HEK293 (cell line): Measurements from ENCODE around the gene PRR11.

Experiments
- CTCF ChIA-PET: fragments of 350-600 bp; formaldehyde crosslinking; extraction: SDS; loops from one replicate; lab custom pipeline; 2021; ENCODE audit warnings: antibody characterized with exemption; lab: Yijun Ruan, JAX
- POLR2A ChIA-PET: fragments of 300-600 bp; formaldehyde crosslinking; extraction: SDS; loops from one replicate; lab custom pipeline; 2020; ENCODE audit warnings: antibody characterized with exemption, inconsistent platforms; lab: Yijun Ruan, JAX
- H3K27ac ChIP-seq: fragments of 200-500 bp; sonication (Bioruptor generic); 2 replicates; pipeline ENCODE4 v1.5.1; 2014; ENCODE audit warnings: low read depth, low read length, control low read depth, inconsistent platforms; ENCODE audit errors: extremely low read depth
- H3K36me3 ChIP-seq, 2 experiments: fragments of 200-500 bp in 1 of 2; sonication (Bioruptor generic) in 1 of 2; 1 replicate in 1 of 2; 2 replicates in 1 of 2; pipeline ENCODE4 v1.5.1; 2014 to 2017; ENCODE audit warnings: inconsistent platforms in 2 of 2, low read length in 2 of 2; ENCODE audit not compliant: control insufficient read depth in 2 of 2, insufficient read depth in 1 of 2
- H3K4me1 ChIP-seq: fragments of 200-500 bp; sonication (Bioruptor generic); 2 replicates; pipeline ENCODE4 v1.5.1; 2014; ENCODE audit warnings: mild to moderate bottlenecking, low read length, inconsistent platforms; ENCODE audit not compliant: control insufficient read depth, insufficient read depth
- H3K4me3 ChIP-seq: 2 replicates; pipeline ENCODE4 v1.5.1; 2011; ENCODE audit warnings: low read depth, mild to moderate bottlenecking, control low read depth, low read length, moderate library complexity
- H3K9me3 ChIP-seq: fragments of 200-500 bp; sonication (Bioruptor generic); 2 replicates; pipeline ENCODE4 v1.5.1; 2014; ENCODE audit warnings: low read depth, low read length, inconsistent platforms; ENCODE audit not compliant: control insufficient read depth, insufficient read depth
- RBAK ChIP-seq: fragments of 450-650 bp; formaldehyde crosslinking; IDR thresholded peaks from 2 replicates; pipeline ENCODE4 v1.5.1; 2016; ENCODE audit warnings: missing biosample characterization, missing genetic modification characterization
- SCRT1 ChIP-seq: fragments of 450-650 bp; formaldehyde crosslinking; IDR thresholded peaks from 2 replicates; pipeline ENCODE4 v1.5.1; 2016; ENCODE audit warnings: missing biosample characterization, missing genetic modification characterization, borderline replicate concordance
- ZBTB17 ChIP-seq: fragments of 450-650 bp; formaldehyde crosslinking; IDR thresholded peaks from 2 replicates; pipeline ENCODE4 v1.5.1; 2016; ENCODE audit warnings: missing biosample characterization, missing genetic modification characterization
- ZEB2 ChIP-seq: fragments of 450-650 bp; formaldehyde crosslinking; IDR thresholded peaks from 2 replicates; pipeline ENCODE4 v1.5.1; 2016; ENCODE audit warnings: missing biosample characterization, missing genetic modification characterization
- ZNF155 ChIP-seq: fragments of 450-650 bp; formaldehyde crosslinking; IDR thresholded peaks from 2 replicates; pipeline ENCODE4 v1.5.1; 2016; ENCODE audit warnings: missing biosample characterization, missing genetic modification characterization
- ZNF19 ChIP-seq: fragments of 450-650 bp; formaldehyde crosslinking; IDR thresholded peaks from 2 replicates; pipeline ENCODE4; 2016; ENCODE audit warnings: missing biosample characterization, missing genetic modification characterization, low read depth
- ZNF202 ChIP-seq: fragments of 450-650 bp; formaldehyde crosslinking; IDR thresholded peaks from 2 replicates; pipeline ENCODE4 v1.5.1; 2016; ENCODE audit warnings: missing biosample characterization, missing genetic modification characterization, borderline replicate concordance
- ZNF311 ChIP-seq: fragments of 450-650 bp; formaldehyde crosslinking; IDR thresholded peaks from 2 replicates; pipeline ENCODE4 v1.5.1; 2017; ENCODE audit warnings: missing biosample characterization, missing genetic modification characterization, borderline replicate concordance
- ZNF529 ChIP-seq: fragments of 450-650 bp; formaldehyde crosslinking; IDR thresholded peaks from 2 replicates; pipeline ENCODE4 v1.5.1; 2017; ENCODE audit warnings: missing genetic modification characterization, missing biosample characterization; ENCODE audit not compliant: insufficient replicate concordance
- ZNF530 ChIP-seq: fragments of 450-650 bp; formaldehyde crosslinking; IDR thresholded peaks from 2 replicates; pipeline ENCODE4 v1.5.1; 2016; ENCODE audit warnings: low read depth, missing biosample characterization, missing genetic modification characterization
- ZNF600 ChIP-seq: fragments of 450-650 bp; formaldehyde crosslinking; IDR thresholded peaks from 2 replicates; pipeline ENCODE4 v1.5.1; 2016; ENCODE audit warnings: missing biosample characterization, missing genetic modification characterization
- ZNF654 ChIP-seq: fragments of 450-650 bp; formaldehyde crosslinking; IDR thresholded peaks from 2 replicates; pipeline ENCODE4 v1.5.1; 2016; ENCODE audit warnings: low read depth, missing biosample characterization, missing genetic modification characterization
- ZNF747 ChIP-seq: fragments of 450-650 bp; formaldehyde crosslinking; IDR thresholded peaks from 2 replicates; pipeline ENCODE4 v1.5.1; 2016; ENCODE audit warnings: missing biosample characterization, missing genetic modification characterization
- ZNF837 ChIP-seq: fragments of 450-650 bp; formaldehyde crosslinking; IDR thresholded peaks from 2 replicates; pipeline ENCODE4 v1.5.1; 2016; ENCODE audit warnings: missing biosample characterization, missing genetic modification characterization
- ZSCAN23 ChIP-seq: fragments of 450-650 bp; formaldehyde crosslinking; IDR thresholded peaks from 2 replicates; pipeline ENCODE4 v1.5.1; 2016; ENCODE audit warnings: missing biosample characterization, missing genetic modification characterization
- TF ChIP-seq, protein P1 (sequence below): fragments of 450-650 bp; formaldehyde crosslinking; IDR thresholded peaks from 2 replicates; pipeline ENCODE4 v1.5.1; 2017; ENCODE audit warnings: missing biosample characterization, missing genetic modification characterization
- TF ChIP-seq, protein P2 (sequence below): fragments of 450-650 bp; formaldehyde crosslinking; IDR thresholded peaks from 2 replicates; pipeline ENCODE4 v1.5.1; 2016; ENCODE audit warnings: missing biosample characterization, missing genetic modification characterization, borderline replicate concordance
- TF ChIP-seq, protein P3 (sequence below): fragments of 450-650 bp; formaldehyde crosslinking; IDR thresholded peaks from 2 replicates; pipeline ENCODE4 v1.5.1; 2016; ENCODE audit warnings: missing biosample characterization, missing genetic modification characterization
- TF ChIP-seq, protein P4 (sequence below): fragments of 450-650 bp; formaldehyde crosslinking; IDR thresholded peaks from 2 replicates; pipeline ENCODE4 v1.5.1; 2016; ENCODE audit warnings: missing biosample characterization, missing genetic modification characterization
- TF ChIP-seq, protein P5 (sequence below): fragments of 450-650 bp; formaldehyde crosslinking; IDR thresholded peaks from 2 replicates; pipeline ENCODE4 v1.5.1; 2016; ENCODE audit warnings: missing biosample characterization, missing genetic modification characterization

The PRR11 gene

GRCh38 chr17:59160157-59161025 is 4.8 kb downstream of the PRR11 start (continued):
- TF ChIP-seq, protein P1, sequence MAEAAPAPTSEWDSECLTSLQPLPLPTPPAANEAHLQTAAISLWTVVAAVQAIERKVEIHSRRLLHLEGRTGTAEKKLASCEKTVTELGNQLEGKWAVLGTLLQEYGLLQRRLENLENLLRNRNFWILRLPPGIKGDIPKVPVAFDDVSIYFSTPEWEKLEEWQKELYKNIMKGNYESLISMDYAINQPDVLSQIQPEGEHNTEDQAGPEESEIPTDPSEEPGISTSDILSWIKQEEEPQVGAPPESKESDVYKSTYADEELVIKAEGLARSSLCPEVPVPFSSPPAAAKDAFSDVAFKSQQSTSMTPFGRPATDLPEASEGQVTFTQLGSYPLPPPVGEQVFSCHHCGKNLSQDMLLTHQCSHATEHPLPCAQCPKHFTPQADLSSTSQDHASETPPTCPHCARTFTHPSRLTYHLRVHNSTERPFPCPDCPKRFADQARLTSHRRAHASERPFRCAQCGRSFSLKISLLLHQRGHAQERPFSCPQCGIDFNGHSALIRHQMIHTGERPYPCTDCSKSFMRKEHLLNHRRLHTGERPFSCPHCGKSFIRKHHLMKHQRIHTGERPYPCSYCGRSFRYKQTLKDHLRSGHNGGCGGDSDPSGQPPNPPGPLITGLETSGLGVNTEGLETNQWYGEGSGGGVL (tag by site-specific recombination): no peak
- TF ChIP-seq, protein P2, sequence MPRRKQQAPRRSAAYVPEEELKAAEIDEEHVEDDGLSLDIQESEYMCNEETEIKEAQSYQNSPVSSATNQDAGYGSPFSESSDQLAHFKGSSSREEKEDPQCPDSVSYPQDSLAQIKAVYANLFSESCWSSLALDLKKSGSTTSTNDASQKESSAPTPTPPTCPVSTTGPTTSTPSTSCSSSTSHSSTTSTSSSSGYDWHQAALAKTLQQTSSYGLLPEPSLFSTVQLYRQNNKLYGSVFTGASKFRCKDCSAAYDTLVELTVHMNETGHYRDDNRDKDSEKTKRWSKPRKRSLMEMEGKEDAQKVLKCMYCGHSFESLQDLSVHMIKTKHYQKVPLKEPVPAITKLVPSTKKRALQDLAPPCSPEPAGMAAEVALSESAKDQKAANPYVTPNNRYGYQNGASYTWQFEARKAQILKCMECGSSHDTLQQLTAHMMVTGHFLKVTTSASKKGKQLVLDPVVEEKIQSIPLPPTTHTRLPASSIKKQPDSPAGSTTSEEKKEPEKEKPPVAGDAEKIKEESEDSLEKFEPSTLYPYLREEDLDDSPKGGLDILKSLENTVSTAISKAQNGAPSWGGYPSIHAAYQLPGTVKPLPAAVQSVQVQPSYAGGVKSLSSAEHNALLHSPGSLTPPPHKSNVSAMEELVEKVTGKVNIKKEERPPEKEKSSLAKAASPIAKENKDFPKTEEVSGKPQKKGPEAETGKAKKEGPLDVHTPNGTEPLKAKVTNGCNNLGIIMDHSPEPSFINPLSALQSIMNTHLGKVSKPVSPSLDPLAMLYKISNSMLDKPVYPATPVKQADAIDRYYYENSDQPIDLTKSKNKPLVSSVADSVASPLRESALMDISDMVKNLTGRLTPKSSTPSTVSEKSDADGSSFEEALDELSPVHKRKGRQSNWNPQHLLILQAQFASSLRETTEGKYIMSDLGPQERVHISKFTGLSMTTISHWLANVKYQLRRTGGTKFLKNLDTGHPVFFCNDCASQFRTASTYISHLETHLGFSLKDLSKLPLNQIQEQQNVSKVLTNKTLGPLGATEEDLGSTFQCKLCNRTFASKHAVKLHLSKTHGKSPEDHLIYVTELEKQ (tag by site-specific recombination): no peak
- TF ChIP-seq SCRT1: no peak
- no peak for TF ChIP-seq ZNF19 (tag by site-specific recombination)
- no peak for TF ChIP-seq ZNF155 (tag by site-specific recombination)
- no peak for TF ChIP-seq ZNF202
- no peak for TF ChIP-seq ZNF747 (tag by site-specific recombination)

DNA sequence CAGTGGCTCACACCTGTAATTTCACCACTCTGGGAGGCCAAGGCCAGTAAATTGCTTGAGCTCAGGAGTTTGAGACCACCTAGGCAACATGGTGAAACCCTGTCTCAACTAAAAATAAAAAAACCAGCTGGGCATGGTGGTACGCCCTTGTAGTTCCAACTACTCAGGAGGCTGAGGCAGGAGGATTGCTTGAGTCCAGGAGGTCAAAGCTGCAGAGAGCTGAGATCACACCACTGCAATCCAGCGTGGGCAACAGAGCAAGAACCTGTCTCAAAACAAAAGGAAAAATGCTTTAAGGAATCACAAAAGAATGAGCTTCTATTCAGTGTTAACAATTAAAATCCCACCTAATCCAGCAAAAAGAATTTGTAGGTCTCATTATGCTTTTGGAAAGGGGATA is 5.9 kb downstream of the PRR11 start:
- H3K36me3 ChIP-seq: peaks cover 0 to 12% of the 10 kb centered on the region in 2 experiments; a peak in 1 of 3 replicates
- CTCF ChIA-PET: no interaction called here
- H3K27ac ChIP-seq: no peak overlapping the region
- no peak overlapping the region for H3K4me3 ChIP-seq
- no peaks in the 10 kb centered on the region for H3K9me3 ChIP-seq
- TF ChIP-seq ZNF837 (tag by site-specific recombination) (no peak), ZNF311 (no peak), ZNF600 (tag by site-specific recombination) (no peak), ZNF654 (tag by site-specific recombination) (no peak), ZNF530 (tag by site-specific recombination) (no peak)
- peaks cover 6% of the 10 kb centered on the region for H3K4me1 ChIP-seq
- POLR2A ChIA-PET: interaction anchor here (0.6 to 1.2 kb wide), 3 partner anchors 29 to 530 kb away, joined by 3 read pairs; no protein-coding TSS in a partner anchor

GRCh38 chr17:59165933-59166342 is 10.4 kb downstream of the PRR11 start:
- no peak overlapping the region for H3K27ac ChIP-seq
- no peaks in the 10 kb centered on the region for H3K9me3 ChIP-seq
- POLR2A ChIA-PET: interaction anchor here (1.0 kb wide), 1 partner anchor 11 kb away, joined by 8 read pairs; the partner anchor contains the start of gene SKA2
- H3K4me1 ChIP-seq: peaks cover 5% of the 10 kb centered on the region; the same call in 1 of the 2 replicates
- CTCF ChIA-PET: interaction anchor here (0.7 to 2.3 kb wide), 2 partner anchors 10 to 107 kb away, joined by 5 to 10 read pairs; partner anchors contain the start of genes PRR11 and SKA2
- peaks cover 14 to 27% of the 10 kb centered on the region in 2 experiments for H3K36me3 ChIP-seq
- no peak overlapping the region for H3K4me3 ChIP-seq
- TF ChIP-seq ZNF529 (tag by site-specific recombination): no peak
- no peak for TF ChIP-seq ZSCAN23 (tag by site-specific recombination)
- TF ChIP-seq RBAK (tag by site-specific recombination): no peak
- TF ChIP-seq ZBTB17 (tag by site-specific recombination): 0 out of 2 replicates have a peak, but pooled peaks have one; percentile 25
- no peak for TF ChIP-seq ZEB2
- TF ChIP-seq, protein P3, sequence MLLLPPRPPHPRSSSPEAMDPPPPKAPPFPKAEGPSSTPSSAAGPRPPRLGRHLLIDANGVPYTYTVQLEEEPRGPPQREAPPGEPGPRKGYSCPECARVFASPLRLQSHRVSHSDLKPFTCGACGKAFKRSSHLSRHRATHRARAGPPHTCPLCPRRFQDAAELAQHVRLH (tag by site-specific recombination): peak; percentile 73; the same call in 1 of the 2 replicates
- TF ChIP-seq, protein P4, sequence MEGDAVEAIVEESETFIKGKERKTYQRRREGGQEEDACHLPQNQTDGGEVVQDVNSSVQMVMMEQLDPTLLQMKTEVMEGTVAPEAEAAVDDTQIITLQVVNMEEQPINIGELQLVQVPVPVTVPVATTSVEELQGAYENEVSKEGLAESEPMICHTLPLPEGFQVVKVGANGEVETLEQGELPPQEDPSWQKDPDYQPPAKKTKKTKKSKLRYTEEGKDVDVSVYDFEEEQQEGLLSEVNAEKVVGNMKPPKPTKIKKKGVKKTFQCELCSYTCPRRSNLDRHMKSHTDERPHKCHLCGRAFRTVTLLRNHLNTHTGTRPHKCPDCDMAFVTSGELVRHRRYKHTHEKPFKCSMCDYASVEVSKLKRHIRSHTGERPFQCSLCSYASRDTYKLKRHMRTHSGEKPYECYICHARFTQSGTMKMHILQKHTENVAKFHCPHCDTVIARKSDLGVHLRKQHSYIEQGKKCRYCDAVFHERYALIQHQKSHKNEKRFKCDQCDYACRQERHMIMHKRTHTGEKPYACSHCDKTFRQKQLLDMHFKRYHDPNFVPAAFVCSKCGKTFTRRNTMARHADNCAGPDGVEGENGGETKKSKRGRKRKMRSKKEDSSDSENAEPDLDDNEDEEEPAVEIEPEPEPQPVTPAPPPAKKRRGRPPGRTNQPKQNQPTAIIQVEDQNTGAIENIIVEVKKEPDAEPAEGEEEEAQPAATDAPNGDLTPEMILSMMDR (tag by site-specific recombination): peak; percentile 37; the same call in 1 of the 2 replicates
- TF ChIP-seq, protein P5, sequence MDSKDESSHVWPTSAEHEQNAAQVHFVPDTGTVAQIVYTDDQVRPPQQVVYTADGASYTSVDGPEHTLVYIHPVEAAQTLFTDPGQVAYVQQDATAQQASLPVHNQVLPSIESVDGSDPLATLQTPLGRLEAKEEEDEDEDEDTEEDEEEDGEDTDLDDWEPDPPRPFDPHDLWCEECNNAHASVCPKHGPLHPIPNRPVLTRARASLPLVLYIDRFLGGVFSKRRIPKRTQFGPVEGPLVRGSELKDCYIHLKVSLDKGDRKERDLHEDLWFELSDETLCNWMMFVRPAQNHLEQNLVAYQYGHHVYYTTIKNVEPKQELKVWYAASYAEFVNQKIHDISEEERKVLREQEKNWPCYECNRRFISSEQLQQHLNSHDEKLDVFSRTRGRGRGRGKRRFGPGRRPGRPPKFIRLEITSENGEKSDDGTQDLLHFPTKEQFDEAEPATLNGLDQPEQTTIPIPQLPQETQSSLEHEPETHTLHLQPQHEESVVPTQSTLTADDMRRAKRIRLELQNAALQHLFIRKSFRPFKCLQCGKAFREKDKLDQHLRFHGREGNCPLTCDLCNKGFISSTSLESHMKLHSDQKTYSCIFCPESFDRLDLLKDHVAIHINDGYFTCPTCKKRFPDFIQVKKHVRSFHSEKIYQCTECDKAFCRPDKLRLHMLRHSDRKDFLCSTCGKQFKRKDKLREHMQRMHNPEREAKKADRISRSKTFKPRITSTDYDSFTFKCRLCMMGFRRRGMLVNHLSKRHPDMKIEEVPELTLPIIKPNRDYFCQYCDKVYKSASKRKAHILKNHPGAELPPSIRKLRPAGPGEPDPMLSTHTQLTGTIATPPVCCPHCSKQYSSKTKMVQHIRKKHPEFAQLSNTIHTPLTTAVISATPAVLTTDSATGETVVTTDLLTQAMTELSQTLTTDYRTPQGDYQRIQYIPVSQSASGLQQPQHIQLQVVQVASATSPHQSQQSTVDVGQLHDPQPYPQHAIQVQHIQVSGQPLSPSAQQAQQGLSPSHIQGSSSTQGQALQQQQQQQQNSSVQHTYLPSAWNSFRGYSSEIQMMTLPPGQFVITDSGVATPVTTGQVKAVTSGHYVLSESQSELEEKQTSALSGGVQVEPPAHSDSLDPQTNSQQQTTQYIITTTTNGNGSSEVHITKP: 0 out of 2 replicates have a peak, but pooled peaks have one; percentile 9
